ENCODE measurements around the gene CIB1.

- TF ChIP-seq CTCF (conservative IDR thresholded peaks at IDR 0.05; ENCODE audit: low read length): no peak
- TF ChIP-seq EZH2phosphoT487 (IDR thresholded peaks at IDR 0.05; ENCODE audit: borderline replicate concordance): no peak
Observed at GRCh38 chr15:90227336-90227735, 6.4 kb downstream of the CIB1 start.
